NCI-H748 (cell line): Measurements from ENCODE around the gene ZNF230.

Experiments
- DNase-seq: peaks from one replicate; lab custom pipeline; 2025; ENCODE audit not compliant: unreplicated experiment; lab: John Stamatoyannopoulos, UW

Gene ZNF230

GRCh38 chr19:44002566-44003460 is at the start of gene ZNF230:
Gene ZNF230, plus strand, starts transcription at chr19:44002957. Its CDS starts 4,122 bp downstream, at chr19:44007079.
- DNase-seq: peak; percentile 99

DNA sequence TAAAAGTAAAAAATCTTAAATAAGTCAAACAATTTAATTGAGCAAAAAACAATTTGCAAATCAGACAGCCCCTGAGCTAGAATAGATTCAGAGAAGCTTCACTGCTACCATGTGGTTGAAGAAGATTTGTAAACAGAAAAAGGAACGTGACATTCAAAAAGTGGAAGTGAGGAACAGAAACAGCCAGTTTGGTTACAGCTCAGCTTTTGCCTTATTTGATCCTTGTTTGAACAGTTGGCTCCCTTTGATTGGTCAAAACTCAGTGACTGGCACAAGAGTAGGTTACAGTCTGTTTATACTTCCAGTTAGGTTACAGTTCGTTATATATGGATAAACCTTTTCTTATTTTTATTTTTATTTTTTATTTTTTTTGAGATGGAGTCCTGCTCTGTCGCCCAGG is 45.9 kb upstream of the ZNF230 start:
- no peak for DNase-seq

DNA sequence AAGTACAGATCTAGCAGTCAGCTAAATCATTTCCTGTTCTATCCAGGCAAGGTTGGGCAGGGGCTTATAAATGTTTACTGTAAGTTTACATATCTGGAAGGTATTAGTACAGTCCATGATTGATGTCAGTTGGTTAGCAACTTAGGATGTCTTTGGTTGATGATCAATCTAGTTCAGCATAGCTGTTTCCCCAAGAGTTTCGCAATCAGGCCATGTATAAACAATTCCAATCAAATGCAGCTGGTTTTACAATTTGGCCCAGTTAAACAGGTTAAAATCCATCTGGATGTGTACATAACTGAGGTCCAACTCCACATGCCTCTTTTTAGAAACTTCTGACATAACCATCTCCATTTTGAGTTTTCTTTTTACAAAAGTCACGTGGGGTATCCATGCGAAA is 44.9 kb upstream of the ZNF230 start:
- no peak for DNase-seq

- DNase-seq: no peak
Measured at GRCh38 chr19:43960411-43960810, 42.3 kb upstream of the ZNF230 start.

GRCh38 chr19:43966079-43966694 is 36.6 kb upstream of the ZNF230 start:
- no peak for DNase-seq

DNA sequence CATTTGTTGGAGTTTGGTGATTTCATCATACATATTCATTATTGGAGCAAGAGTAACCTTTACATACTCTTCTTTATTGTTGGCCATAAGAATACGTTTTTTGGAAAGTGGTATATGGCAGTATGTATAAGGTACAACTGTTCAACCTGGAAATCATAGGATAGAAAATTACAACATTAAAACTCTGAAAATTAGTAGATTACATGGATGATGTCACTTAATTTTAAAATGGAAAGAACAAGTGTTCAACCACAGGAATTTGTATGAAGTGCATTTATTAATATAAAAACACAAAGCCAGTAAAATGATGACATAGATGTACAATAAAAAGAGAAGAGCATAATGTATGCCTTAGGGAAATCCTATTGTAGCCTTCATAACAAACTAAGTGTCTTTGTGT is 26.0 kb upstream of the ZNF230 start:
- DNase-seq: no peak

DNA sequence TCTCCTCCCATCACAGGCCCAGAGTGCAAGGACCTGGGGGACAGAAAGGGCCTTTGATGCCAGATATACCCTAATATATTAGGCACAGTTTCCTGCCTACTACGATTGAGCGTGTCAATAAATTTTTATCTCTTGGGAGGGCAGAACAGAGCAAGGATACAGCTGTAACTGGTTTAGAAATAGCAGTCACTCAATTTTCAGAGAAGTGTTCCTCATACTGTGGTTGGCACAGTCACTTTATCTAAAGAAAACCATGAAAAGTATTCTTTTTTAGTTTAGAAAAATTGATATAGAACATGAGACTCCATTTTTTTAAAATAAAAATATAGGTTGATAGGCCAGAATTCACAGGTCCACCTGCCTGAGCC is 19.2 kb upstream of the ZNF230 start:
- DNase-seq: no peak

GRCh38 chr19:43983912-43984686 is 18.7 kb upstream of the ZNF230 start, which contains the start of gene ZNF155:
Gene ZNF155, plus strand, starts transcription at chr19:43984188. Its CDS starts 4,356 bp downstream, at chr19:43988544.
- DNase-seq: peak; percentile 100

GRCh38 chr19:43984687-43985000 is 18.1 kb upstream of the ZNF230 start:
- DNase-seq: peak; percentile 42

- no peak for DNase-seq
Measured at GRCh38 chr19:43997631-43998290, 5.0 kb upstream of the ZNF230 start.

GRCh38 chr19:44002212-44002565 is 568 bp upstream of the ZNF230 start:
- no peak for DNase-seq

- peak; percentile 32 for DNase-seq
Measured at GRCh38 chr19:44003461-44004009, 778 bp downstream of the ZNF230 start.

GRCh38 chr19:44005973-44006372 is 3.2 kb downstream of the ZNF230 start:
- DNase-seq: no peak

DNA sequence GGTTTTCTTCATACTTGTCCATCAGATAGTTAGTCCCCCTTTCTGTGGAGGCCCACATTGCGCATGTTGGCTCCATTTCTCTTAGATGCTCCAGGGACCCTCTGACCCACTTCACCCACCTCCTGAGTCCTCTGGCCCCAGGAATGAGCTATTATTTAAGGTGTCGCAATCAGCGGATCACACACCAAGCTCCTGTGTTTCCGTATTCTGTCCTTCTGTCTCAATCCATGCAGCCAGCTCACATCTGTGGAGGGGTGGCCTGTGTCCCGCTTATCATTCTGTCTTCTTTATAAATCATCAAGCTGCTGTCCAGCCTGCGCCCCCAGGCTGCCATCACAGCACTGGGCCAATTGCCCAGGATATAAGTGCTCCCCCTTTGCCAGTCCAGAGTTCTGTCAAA is 4.7 kb downstream of the ZNF230 start:
- DNase-seq: no peak

DNA sequence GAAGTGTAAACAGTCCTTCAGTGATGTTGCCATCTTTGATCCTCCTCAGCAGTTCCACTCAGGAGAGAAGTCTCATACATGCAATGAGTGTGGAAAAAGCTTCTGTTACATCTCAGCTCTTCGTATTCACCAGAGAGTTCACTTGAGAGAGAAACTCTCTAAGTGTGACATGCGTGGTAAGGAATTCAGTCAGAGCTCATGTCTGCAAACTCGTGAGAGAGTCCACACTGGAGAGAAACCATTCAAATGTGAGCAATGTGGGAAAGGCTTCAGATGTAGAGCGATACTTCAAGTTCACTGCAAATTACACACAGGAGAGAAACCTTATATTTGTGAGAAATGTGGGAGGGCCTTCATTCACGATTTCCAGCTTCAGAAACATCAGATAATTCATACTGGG is 7.7 kb downstream of the ZNF230 start:
- no peak for DNase-seq

DNA sequence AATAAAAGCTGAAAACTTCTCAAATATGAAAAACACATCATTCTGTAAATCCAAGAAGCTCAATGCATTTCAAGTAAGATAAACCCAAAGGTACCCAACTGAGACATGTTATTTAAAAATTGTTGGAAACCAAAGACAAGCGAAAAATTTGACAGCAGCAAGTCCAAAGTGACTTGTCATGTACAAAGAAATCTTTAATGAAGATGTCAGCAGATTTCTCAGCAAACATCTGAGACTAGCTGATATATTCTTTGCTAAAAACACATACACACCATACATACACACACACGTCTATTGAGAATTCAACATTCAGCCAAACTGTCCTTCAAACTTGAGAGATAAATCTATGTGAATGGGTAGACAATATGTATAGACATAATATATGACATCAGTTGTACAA is 16.7 kb downstream of the ZNF230 start:
- DNase-seq: no peak

DNA sequence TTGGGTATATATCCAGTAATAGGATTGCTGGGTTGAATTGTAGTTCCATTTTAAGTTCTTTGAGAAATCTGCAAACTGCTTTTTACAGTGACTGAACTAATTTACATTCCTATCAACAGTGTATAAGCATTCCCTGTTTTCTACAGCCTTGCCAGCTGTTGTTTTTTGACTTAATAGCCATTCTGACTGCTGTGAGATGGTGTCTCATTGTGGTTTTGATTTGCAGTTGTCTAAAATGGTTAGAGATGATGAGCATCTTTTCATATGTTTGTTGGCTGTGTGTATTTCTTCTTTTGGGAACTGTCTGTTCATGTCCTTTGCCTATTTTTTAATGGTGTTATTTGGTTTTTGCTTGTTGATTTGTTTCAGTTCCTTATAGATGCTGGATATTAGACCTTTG is 18.5 kb downstream of the ZNF230 start:
- DNase-seq: no peak

DNA sequence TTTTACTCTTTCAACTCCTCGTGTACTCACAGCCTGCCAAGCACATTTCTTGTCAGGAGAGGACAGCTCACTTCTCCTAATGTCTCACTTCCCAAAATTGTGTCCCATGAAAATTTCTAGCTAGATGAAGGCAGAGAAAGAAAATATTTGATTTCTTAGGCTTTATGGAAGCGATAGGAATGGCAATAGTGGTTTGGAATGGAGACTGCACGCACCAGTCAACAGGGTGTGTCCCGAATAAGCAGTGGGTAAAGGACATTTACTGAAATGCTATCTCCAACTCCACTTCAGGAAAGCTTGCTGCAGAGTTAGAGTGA is 22.1 kb downstream of the ZNF230 start:
- no peak for DNase-seq

- DNase-seq: peak; percentile 88
Measured at GRCh38 chr19:44025217-44025936, 22.6 kb downstream of the ZNF230 start, which contains the start of gene ZNF222. Gene ZNF222, plus strand, starts transcription at chr19:44025379. Its CDS starts 58 bp downstream, at chr19:44025437.

DNA sequence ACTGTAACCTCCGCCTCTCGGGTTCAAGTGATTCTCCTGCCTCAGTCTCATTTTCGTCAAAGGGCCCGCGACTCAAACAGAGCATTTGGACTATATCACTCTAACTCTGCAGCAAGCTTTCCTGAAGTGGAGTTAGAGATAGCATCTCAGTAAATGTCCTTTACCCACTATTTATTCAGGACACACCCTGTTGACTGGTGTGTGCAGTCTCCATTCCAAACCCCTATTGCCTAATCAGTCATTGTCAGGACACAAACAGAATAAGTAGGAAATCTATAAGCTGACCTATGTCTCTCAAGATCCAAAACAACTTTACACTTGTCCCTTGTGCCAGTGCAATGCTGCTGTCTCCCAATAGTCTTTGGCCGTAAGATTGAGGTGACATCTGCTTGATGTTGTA is 23.9 kb downstream of the ZNF230 start:
- no peak for DNase-seq
